DND-41 (cell line): Measurements from ENCODE around the gene MYO16.

ENCODE experiments used
- EZH2 ChIP-seq: IDR thresholded peaks from 3 replicates; pipeline ENCODE4 v1.6.1; 2012; ENCODE audit warnings: borderline replicate concordance, low read depth, mild to moderate bottlenecking, moderate library complexity, low read length, inconsistent platforms; ENCODE audit not compliant: severe bottlenecking
- TF ChIP-seq, protein P1 (sequence below): IDR thresholded peaks from 2 replicates; pipeline ENCODE4 v1.5.1; 2012; ENCODE audit warnings: borderline replicate concordance, low read length, moderate library complexity, mild to moderate bottlenecking; ENCODE audit not compliant: poor library complexity, severe bottlenecking; ENCODE audit errors: extremely low read depth

DNA sequence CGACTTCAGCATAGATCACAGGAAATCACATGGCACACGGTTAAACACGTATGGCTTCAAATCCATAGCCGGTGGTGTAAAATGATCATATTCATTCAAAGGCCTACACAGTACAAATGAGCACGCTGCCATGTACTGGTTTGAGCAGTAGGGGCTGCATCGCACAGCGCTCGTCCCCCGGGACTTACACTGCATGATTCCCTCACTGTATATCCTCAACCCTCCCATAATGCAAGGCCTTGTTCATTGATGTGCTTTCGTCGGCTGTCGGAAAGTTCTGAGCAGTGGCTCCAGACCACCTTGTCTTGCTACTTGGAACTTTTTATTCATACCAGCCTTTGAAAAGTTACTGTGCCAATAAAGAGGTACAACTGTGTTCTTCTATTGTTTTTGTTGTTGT is 578.2 kb downstream of the MYO16 start:
- TF ChIP-seq, protein P1, sequence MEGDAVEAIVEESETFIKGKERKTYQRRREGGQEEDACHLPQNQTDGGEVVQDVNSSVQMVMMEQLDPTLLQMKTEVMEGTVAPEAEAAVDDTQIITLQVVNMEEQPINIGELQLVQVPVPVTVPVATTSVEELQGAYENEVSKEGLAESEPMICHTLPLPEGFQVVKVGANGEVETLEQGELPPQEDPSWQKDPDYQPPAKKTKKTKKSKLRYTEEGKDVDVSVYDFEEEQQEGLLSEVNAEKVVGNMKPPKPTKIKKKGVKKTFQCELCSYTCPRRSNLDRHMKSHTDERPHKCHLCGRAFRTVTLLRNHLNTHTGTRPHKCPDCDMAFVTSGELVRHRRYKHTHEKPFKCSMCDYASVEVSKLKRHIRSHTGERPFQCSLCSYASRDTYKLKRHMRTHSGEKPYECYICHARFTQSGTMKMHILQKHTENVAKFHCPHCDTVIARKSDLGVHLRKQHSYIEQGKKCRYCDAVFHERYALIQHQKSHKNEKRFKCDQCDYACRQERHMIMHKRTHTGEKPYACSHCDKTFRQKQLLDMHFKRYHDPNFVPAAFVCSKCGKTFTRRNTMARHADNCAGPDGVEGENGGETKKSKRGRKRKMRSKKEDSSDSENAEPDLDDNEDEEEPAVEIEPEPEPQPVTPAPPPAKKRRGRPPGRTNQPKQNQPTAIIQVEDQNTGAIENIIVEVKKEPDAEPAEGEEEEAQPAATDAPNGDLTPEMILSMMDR: peak; percentile 24
- no peak for TF ChIP-seq EZH2
